K562 (cell line): ENCODE data around the gene TNN.

Experiments used
- CTCF ChIP-seq, 3 experiments: IDR thresholded peaks in 2 of 3; conservative IDR thresholded peaks in 1 of 3; 2 replicates each; pipeline ENCODE4 v1.5.1; 2011 to 2012; ENCODE audit warnings: low read length in 3 of 3, mild to moderate bottlenecking in 3 of 3, control low read depth in 2 of 3, improper control_type of control experiment in 1 of 3, inconsistent platforms in 1 of 3, low read depth in 1 of 3, mixed read lengths in 1 of 3, moderate library complexity in 1 of 3; ENCODE audit not compliant: insufficient read depth in 2 of 3
- LARP7 ChIP-seq: fragments of 450-650 bp; IDR thresholded peaks from 2 replicates; pipeline ENCODE4 v1.6.1; 2016
- MITF ChIP-seq: IDR thresholded peaks from 2 replicates; pipeline ENCODE4 v1.6.1; 2014; ENCODE audit warnings: antibody characterized with exemption
- PATZ1 ChIP-seq: fragments of 250-450 bp; sonication (Bioruptor Pico); IDR thresholded peaks from 2 replicates; pipeline ENCODE4 v1.5.0; 2020; ENCODE audit warnings: mild to moderate bottlenecking, borderline replicate concordance
- POLR2A ChIP-seq: fragments of 450-650 bp; conservative IDR thresholded peaks from 2 replicates; pipeline ENCODE4 v1.6.1; 2016
- USF2 ChIP-seq: sonication (generic); formaldehyde crosslinking; IDR thresholded peaks from 2 replicates; pipeline ENCODE4 v1.5.0; 2020; ENCODE audit warnings: missing genetic modification reagents

GRCh38 chr1:175185903-175186302 lies 118.3 kb downstream of the TNN start:
- TF ChIP-seq POLR2A: no peak
- no peak for TF ChIP-seq MITF
- TF ChIP-seq CTCF (IDR thresholded peaks at IDR 0.05 in 2 of 3, conservative IDR thresholded peaks at IDR 0.05 in 1 of 3; ENCODE audit: insufficient read depth in 2 of 3, low read depth in 1 of 3, low read length in 3 of 3): no peak
- TF ChIP-seq PATZ1 (CRISPR knock-in tag): no peak
- TF ChIP-seq LARP7: no peak
- TF ChIP-seq USF2: no peak
